HUDEP-2 (cell line): ENCODE results near the gene LPCAT4.
"Not testable (repeated sequence)": the region's sequence is repeated elsewhere in the genome, so short reads cannot be mapped to it uniquely, and the experiment has no call there.

Source experiments
- DNase-seq, 76 experiments: peaks; one replicate each; lab custom pipeline; 2025; ENCODE audit not compliant: unreplicated experiment in 76 of 76; lab: John Stamatoyannopoulos, UW

LPCAT4 gene, protein sequence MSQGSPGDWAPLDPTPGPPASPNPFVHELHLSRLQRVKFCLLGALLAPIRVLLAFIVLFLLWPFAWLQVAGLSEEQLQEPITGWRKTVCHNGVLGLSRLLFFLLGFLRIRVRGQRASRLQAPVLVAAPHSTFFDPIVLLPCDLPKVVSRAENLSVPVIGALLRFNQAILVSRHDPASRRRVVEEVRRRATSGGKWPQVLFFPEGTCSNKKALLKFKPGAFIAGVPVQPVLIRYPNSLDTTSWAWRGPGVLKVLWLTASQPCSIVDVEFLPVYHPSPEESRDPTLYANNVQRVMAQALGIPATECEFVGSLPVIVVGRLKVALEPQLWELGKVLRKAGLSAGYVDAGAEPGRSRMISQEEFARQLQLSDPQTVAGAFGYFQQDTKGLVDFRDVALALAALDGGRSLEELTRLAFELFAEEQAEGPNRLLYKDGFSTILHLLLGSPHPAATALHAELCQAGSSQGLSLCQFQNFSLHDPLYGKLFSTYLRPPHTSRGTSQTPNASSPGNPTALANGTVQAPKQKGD

DNA sequence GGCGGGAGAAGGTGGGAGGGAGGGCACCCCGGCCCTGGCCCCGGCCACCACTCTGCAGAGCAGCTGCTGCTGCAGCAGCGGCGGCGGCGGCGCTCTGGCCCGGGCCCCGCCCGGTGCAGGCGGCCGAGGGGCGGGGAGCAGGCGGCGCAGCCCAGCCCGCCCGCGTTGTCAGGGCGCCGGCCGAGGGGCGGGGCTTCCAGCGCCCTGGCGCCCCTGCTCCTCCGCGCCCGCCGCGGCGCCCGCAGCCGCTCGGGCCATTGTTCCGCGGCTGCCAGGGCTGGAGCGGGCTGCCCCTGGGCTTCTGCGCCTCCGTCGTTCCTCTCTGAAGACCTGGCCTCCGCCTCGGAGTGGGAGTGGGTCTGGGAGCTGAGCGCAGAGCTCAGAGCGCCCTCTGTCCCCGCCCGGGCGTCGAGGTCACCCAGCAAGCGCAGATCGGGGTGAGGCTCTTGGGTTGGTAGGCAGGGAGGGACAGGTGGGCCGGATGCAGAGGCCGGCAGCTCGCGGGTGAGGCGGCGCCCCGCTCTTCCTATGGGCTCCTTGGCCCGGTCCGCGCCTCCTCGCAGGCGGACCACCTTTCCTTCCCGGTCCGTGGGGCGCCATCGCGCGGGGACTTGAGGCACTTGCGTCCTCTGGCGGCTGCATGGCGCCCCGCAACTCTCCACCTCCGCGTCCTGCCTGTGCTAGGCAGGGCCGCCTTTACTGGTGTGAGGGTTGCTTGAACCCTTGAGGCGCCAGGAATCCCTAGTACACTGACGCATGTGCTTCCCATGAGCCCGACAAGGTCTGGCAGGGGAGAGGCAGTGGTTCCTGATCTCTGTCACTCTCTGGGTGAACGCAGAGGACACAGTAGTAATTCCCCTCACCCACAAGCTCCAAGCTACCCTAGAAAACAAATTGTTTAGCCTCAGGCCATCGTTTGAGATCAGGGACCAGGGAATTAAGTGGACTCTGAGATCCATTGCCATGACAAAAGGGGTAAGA, at the start of gene LPCAT4:
LPCAT4 (minus strand) TSS at position 96 of the 981 bp plus-strand sequence. CDS start 96 bp downstream, outside the sequence.
- peak; percentile 12 to 87 (median 77) for DNase-seq

GRCh38 chr15:34409511-34409910, 42.5 kb upstream of the LPCAT4 start:
- not testable (repeated sequence) for DNase-seq

GRCh38 chr15:34408973-34409372, 42.0 kb upstream of the LPCAT4 start:
- DNase-seq, result not testable (repeated sequence)

GRCh38 chr15:34403899-34404298, 36.9 kb upstream of the LPCAT4 start:
- DNase-seq, result not testable (repeated sequence)

DNA sequence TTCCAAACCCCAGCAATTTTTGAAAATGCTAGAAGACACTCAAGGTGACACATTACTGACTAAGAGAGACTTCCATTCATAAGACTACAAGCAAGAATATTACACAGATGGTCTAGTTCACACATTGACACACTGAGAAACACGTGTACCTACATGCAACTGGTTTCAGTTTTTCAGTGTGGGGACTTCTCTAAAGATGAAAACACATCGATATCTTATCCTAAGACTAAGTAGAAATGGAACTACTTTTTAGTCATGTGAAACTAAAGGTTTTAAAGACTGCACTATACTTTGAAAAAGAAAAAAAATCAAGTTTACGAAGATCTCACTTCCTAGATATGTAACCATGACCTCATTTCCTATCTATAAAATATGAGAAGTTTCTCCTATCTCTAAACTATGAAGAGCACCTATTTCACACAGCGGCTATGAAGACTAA, 36.2 kb upstream of the LPCAT4 start:
- DNase-seq, result not testable (repeated sequence)

- DNase-seq, result not testable (repeated sequence)
Measured at GRCh38 chr15:34397637-34398259, 30.8 kb upstream of the LPCAT4 start.

GRCh38 chr15:34392981-34393380, 26.0 kb upstream of the LPCAT4 start:
- not testable (repeated sequence) for DNase-seq

DNA sequence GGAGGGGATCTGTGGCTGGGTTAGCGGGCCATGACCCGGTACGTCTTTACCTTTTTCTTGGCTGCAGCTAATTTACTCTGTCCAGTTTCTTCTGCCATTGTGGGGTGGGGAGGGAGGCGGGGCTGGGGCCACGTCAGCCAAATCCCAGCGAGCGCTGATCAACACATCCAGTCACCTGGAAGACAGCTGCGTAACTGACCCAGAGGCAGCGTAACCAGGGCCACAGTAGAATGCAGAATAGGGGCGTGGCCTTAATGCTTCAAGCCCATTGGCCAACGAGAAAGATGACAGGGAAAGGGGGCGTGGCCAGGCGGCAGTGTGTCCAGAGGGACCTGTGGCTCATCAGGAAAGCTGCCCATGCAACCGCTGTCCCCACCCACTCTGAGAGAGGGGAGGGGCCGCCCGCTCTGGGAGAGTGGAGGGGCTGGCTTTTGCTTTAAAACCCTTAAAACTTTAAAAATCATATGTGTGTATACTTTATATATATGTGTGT, 22.6 kb upstream of the LPCAT4 start:
- DNase-seq, result not testable (repeated sequence)

DNA sequence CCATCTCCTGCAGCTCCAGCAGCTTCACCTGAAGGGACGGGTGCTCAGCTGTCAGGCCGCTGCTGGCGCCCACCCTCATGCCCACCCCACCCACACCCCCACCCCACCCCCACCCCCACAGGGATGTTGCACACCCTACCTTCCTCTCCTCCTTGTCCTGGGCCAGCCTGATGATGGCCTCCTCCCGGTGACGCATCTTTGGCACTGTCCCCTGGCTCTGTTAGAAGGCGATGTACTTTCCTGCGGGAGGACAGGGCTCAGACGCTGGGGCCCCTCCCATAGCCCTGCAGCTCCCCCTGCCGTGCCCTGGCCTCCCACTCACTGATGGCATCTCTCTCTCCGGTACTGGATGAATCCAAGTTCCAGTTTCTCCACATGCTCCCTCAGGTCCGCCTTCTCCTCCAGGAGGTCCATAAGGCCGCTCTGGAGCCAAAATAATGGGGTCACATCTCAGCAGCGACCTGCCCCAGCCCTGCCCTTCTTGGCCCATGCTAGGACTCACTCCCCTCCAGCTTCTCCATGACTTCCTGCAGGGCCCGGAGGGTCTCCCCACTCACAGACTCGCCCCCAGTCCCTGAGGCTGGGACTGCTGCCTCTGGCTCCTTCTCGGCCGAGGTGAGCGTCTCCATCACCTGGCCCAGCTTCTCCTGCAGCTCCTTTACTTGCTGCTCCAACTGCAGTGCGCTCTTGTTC, 15.0 kb upstream of the LPCAT4 start:
- not testable (repeated sequence) for DNase-seq

DNA sequence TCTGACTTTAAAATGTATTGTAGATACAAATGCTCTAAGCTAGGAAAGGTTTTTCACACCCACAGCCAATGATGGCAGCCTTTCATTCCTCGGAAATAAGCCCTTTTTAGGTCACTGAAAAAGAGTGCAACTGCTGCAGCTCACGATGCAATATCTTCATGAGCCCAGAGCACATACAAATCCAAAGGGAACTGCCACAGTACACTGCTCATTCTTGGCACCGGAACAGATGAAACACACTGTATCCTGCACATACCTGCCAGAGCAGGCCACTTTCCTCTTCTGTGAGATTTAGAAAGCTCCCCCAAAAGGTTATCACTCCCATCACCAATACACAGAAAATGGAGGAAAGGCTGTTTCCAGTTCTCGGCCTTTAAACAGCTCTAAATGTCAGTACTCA, 13.5 kb upstream of the LPCAT4 start:
- not testable (repeated sequence) for DNase-seq

- no peak for DNase-seq
Measured at GRCh38 chr15:34376856-34377255, 9.9 kb upstream of the LPCAT4 start.

- DNase-seq, result not testable (repeated sequence)
Measured at GRCh38 chr15:34375541-34375940, 8.5 kb upstream of the LPCAT4 start.

- DNase-seq, result no peak
Measured at GRCh38 chr15:34374816-34375215, 7.8 kb upstream of the LPCAT4 start.

- no peak for DNase-seq
Measured at GRCh38 chr15:34373951-34374350, 7.0 kb upstream of the LPCAT4 start.

- DNase-seq, result no peak
Measured at GRCh38 chr15:34370643-34371042, 3.6 kb upstream of the LPCAT4 start.

DNA sequence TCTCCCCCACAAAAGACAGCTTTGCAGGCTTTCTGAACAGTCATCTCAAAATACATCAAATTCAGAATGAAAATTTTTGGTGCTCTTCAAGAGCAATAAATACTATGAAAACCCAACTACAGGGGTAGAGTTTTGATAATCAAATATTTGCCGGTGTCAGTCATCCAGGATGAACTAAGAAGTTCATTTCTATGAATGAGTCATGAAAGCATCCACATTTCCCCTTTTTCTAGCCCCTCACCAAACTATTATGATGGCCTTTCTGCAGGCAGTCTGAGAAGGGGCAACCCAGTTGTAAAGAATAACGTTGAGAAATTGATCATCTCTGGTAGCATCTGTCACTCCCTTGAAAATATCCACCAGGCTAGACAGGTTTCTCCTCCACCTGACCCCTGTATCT, 3.1 kb upstream of the LPCAT4 start:
- DNase-seq, result no peak

GRCh38 chr15:34366271-34367065, 528 bp downstream of the LPCAT4 start:
- DNase-seq, result peak in 42 of 76 experiments; percentile 6 to 65 (median 30)

DNA sequence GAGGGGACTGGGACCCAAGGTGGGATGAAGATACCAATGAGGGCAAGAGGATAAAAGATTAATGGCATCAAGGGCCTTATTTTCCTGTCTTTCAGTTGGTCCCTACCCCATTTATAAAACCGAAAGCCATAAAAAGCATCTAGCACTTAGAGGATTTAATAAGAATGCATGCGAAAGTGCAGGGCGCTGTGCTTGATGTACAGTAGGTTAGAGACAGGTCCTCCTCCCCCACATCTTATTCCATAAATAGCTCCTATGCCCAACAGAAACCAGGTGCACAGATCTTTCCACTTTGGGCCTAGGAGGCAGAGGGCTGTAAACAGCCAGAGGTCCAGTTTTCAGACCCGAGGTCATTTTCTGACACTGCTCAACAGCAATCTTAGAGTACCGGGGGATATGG, 1.2 kb downstream of the LPCAT4 start:
- DNase-seq, result no peak
